HG03439 (cell line): ENCODE results near the gene ADAMTS16.

Experiments
- ATAC-seq: cut with Tn5 transposase; IDR thresholded peaks from one replicate; pipeline ENCODE4 v1.9.1; 2021; ENCODE audit warnings: mild to moderate bottlenecking, moderate library complexity; ENCODE audit not compliant: unreplicated experiment

ADAMTS16 gene

GRCh38 chr5:5306696-5307095 lies 166.6 kb downstream of the ADAMTS16 start:
- no peak for ATAC-seq

GRCh38 chr5:5308319-5308718 lies 168.2 kb downstream of the ADAMTS16 start:
- no peak for ATAC-seq

- ATAC-seq, result no peak
These were observed 169.5 kb downstream of the ADAMTS16 start for GRCh38 chr5:5309645-5310044.

GRCh38 chr5:5313101-5313635 lies 173.0 kb downstream of the ADAMTS16 start:
- no peak for ATAC-seq

GRCh38 chr5:5314166-5314565 lies 174.0 kb downstream of the ADAMTS16 start:
- ATAC-seq, result no peak

GRCh38 chr5:5314626-5315025 lies 174.5 kb downstream of the ADAMTS16 start:
- ATAC-seq, result no peak

- ATAC-seq, result no peak
These were observed 175.2 kb downstream of the ADAMTS16 start for GRCh38 chr5:5315068-5315980.

- no peak for ATAC-seq
These were observed 176.2 kb downstream of the ADAMTS16 start for GRCh38 chr5:5316334-5316733.

GRCh38 chr5:5317976-5318375 lies 177.8 kb downstream of the ADAMTS16 start:
- no peak for ATAC-seq

- no peak for ATAC-seq
These were observed 178.5 kb downstream of the ADAMTS16 start for GRCh38 chr5:5318426-5319190.

GRCh38 chr5:5320062-5320805 lies 180.1 kb downstream of the ADAMTS16 start:
- ATAC-seq, result no peak

GRCh38 chr5:5321137-5321536 lies 181.0 kb downstream of the ADAMTS16 start:
- no peak for ATAC-seq

- ATAC-seq, result no peak
These were observed 183.4 kb downstream of the ADAMTS16 start for GRCh38 chr5:5323551-5323950.

- no peak for ATAC-seq
These were observed 186.1 kb downstream of the ADAMTS16 start for GRCh38 chr5:5326115-5326758.

GRCh38 chr5:5327126-5327525 lies 187.0 kb downstream of the ADAMTS16 start:
- ATAC-seq, result no peak

GRCh38 chr5:5330728-5331452 lies 190.8 kb downstream of the ADAMTS16 start:
- ATAC-seq, result no peak

- ATAC-seq, result no peak
These were observed 191.7 kb downstream of the ADAMTS16 start for GRCh38 chr5:5331848-5332247.

- ATAC-seq, result no peak
These were observed 192.2 kb downstream of the ADAMTS16 start for GRCh38 chr5:5332287-5332686.

GRCh38 chr5:5335107-5335506 lies 195.0 kb downstream of the ADAMTS16 start:
- ATAC-seq, result no peak
